GM12872 (cell line): ENCODE measurements around the gene FAM20A.

Source experiments
- TF ChIP-seq, protein P1 (sequence below): IDR thresholded peaks from 3 replicates; pipeline ENCODE4 v1.5.1; 2011; ENCODE audit warnings: low read depth, mild to moderate bottlenecking, low read length, moderate library complexity; ENCODE audit not compliant: insufficient read depth

Gene FAM20A

DNA sequence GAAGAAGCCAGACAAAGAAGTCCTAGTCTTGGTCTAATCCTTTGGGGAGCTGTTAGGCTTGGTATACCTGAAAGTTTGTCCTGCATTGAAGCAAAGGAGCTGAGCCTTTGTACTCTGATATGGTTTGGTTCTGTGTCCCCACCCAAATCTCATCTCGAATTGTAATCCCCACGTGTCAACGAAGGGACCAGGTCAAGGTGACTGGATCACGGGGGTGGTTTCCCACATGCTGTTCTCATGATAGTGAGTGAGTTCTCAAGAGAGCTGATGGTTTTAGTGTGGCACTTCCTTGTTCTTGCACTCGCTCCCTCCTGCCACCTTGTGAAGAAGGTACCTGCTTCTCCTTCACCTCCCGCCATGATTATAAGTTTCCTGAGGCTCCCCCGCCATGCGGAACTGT lies 33.6 kb downstream of the FAM20A start:
- TF ChIP-seq, protein P1, sequence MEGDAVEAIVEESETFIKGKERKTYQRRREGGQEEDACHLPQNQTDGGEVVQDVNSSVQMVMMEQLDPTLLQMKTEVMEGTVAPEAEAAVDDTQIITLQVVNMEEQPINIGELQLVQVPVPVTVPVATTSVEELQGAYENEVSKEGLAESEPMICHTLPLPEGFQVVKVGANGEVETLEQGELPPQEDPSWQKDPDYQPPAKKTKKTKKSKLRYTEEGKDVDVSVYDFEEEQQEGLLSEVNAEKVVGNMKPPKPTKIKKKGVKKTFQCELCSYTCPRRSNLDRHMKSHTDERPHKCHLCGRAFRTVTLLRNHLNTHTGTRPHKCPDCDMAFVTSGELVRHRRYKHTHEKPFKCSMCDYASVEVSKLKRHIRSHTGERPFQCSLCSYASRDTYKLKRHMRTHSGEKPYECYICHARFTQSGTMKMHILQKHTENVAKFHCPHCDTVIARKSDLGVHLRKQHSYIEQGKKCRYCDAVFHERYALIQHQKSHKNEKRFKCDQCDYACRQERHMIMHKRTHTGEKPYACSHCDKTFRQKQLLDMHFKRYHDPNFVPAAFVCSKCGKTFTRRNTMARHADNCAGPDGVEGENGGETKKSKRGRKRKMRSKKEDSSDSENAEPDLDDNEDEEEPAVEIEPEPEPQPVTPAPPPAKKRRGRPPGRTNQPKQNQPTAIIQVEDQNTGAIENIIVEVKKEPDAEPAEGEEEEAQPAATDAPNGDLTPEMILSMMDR = no peak

DNA sequence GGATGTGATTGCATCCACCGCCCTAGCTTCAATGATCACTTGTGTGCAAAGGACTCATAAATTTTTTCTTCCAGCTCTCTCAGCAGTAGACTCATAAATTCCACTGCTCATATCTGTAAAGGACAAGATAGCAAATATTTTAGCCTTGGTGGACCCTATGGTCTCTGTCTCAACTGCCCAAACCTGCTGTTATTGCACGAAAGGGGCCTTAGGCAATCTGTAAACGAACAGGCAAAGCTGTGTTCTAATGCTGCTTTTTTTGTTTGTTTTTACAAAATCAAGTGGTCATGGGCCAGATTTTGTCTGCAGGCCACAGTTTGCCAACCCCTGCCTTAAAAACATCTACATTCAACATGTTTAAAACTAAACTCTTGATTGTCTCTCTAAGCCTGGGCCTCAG lies 34.1 kb downstream of the FAM20A start:
- TF ChIP-seq, protein P1 = no peak

DNA sequence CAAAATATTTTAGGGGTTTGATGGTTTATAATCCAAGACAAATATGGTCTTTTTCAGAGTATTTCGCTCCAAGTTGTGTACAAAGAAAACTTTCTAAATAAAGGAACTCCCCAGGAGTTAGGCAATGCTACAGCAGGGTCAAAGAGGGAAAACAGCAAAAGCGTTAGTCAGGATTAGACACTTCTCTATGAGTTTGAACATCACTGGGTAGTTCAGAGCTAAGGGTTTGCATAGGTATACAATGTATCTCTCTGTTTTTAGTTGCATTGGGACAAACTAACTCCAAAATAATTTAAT lies 34.8 kb downstream of the FAM20A start:
- TF ChIP-seq, protein P1 = no peak

DNA sequence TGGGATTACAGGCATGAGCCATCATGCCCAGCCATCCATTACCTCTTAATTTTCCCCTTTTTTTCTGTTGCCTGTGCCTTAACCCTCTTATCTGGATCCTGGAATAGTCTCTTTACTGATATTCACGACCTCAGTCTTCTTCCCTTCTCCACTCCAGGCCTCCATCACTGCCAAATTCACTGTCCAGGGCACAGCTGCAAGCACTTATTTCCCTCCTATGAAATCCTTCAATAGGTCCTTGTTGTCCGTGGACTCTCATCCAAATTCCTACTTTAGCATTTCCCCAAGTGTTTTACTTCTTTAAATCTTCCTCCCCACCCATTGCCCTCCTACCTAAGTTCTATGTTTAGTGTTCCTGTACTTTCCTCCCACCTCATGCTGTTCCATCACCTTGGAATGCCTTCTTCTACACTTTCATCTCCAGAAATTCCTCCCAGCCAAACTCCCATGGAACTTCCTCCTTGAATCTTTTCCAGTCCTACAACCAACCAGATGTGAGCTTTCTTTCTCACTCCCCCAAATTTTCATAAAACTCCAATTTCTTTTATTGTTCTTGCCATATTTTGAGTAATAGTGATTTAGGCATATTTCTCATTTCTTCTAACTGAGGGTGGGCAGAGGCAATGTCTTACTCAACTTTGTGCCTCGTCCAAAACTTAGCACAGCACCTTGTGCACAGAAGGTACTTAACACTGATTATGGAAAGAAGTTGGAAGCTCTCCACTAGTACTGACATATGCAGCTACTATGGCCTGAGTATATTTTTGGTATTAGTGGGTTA lies 35.3 kb downstream of the FAM20A start:
- TF ChIP-seq, protein P1 = no peak

DNA sequence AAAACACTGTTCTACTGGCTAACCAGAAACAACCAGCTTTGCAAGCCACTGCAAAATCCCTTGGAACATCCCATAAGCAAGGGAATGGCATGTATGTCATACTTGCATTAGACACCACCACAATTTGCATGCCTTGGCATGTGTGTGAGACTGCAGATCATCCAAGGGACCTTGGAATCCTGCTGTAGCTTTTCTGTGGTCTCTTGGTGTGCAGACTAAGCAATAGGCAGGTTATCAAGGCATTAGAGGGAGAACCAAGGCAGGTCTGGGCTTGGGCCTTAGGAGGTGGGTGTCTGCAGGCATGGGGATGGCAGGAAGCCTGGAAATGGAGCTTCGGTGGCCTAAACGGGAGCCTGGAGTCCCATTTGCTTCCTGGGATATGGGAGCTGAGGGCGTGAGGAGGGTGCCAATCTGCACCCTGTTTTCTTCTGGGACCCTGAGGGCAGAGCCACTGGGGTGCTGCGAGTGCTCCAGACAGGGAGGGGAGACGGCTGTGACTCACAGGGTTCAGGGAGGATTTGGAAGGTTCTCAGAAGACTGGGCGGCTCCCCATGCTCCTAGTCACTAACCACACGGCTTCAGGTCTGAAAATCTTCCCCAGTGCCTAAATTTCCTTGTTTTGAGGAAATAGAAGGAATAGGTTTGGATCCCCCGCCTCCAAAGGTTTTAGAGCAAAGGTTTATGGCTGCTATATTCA lies 36.6 kb downstream of the FAM20A start:
- TF ChIP-seq, protein P1 = no peak

DNA sequence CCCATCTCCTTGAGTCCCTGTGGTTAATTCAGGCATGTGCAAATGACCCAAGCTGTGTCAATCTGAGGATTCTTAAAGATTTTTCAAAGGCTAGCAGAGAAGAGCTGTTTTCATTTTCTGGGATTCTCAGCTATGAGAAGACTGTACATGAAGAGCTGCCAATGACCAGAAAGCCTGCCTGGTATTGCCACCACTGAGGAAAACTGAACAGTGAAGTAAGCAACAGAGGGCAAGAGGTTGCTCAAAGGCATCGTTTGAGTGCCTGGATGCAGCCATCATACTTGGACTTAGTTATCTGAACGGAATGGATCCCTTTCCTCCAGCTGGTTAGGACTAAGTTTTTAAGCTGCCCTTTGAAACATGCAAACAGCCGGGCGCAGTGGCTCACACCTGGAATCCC lies 38.4 kb downstream of the FAM20A start:
- TF ChIP-seq, protein P1 = no peak

DNA sequence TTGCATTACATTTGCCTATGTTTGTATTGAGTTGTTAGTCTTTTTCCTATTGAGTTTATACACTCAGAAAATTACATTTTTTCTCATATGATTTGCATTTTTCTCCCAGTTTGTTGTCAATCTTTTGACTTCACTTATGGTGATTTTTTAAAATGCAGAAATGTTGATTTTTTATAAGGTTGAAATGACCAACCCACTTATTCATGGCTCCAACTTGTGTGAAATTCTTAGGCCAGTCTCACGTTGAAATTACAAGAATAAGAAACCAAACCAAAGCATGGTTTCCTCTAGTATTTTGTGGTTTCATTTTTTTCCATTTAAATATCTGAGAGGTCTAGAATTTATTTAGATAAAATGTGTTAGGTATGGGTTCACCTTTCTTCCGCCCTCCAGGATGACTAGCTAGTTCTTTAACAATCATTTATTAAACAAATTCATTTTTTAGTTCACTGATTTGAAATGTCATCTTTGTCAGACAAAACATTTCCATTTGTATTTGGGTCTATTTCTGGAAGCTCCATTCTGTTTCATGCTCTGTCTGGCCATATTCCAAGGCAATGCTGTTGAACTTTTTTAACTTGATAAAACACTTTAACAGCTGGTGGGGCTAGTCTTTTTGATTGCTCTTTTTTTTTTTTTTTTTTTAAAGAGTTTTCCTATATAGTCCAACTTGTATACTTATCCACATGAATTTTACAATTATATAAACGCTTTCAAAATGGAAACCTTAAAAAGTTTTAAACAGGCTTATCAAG lies 40.0 kb downstream of the FAM20A start:
- TF ChIP-seq, protein P1 = no peak
